Smooth muscle cell (in vitro differentiated cells): ENCODE results near the gene MYO3A. TPM values are rescaled to one million over a fixed set of nuclear protein-coding genes. Genes with fewer than 3 reads are reported as not detected.
A peak's percentile ranks its signal among the peaks of the same experiment; 100 is the strongest.

Experiments
- DNase-seq: peaks from one replicate; lab custom pipeline; 2025; ENCODE audit not compliant: unreplicated experiment; lab: John Stamatoyannopoulos, UW
- H2AFZ ChIP-seq: fragments of 200-600 bp; sonication (generic); 2 replicates; pipeline ENCODE4 v1.6.0; 2016; ENCODE audit warnings: antibody characterized with exemption, low read depth, mild to moderate bottlenecking
- H3F3A ChIP-seq: fragments of 200-600 bp; sonication (generic); 2 replicates; pipeline ENCODE4 v1.6.0; 2017; ENCODE audit warnings: antibody characterized with exemption, low read depth
- H3K27ac ChIP-seq: fragments of 200-600 bp; sonication (generic); 2 replicates; pipeline ENCODE4 v1.5.1; 2016; ENCODE audit warnings: low read depth, mild to moderate bottlenecking
- H3K27me3 ChIP-seq: fragments of 200-600 bp; sonication (generic); 2 replicates; pipeline ENCODE4 v1.6.1; 2016; ENCODE audit warnings: low read depth, mild to moderate bottlenecking
- H3K36me3 ChIP-seq: fragments of 200-600 bp; sonication (generic); 2 replicates; pipeline ENCODE4 v1.5.1; 2016; ENCODE audit warnings: low read depth
- H3K4me1 ChIP-seq: fragments of 200-600 bp; sonication (generic); 2 replicates; pipeline ENCODE4 v1.5.1; 2016; ENCODE audit warnings: low read depth
- H3K4me2 ChIP-seq: fragments of 200-600 bp; sonication (generic); 2 replicates; pipeline ENCODE4 v1.6.0; 2016; ENCODE audit warnings: mild to moderate bottlenecking
- H3K4me3 ChIP-seq: fragments of 200-600 bp; sonication (generic); 2 replicates; pipeline ENCODE4 v1.5.1; 2016; ENCODE audit warnings: mild to moderate bottlenecking
- H3K79me2 ChIP-seq: fragments of 200-600 bp; sonication (generic); 2 replicates; pipeline ENCODE4 v1.6.0; 2016; ENCODE audit warnings: low read depth, mild to moderate bottlenecking
- H3K9ac ChIP-seq: fragments of 200-600 bp; sonication (generic); 2 replicates; pipeline ENCODE4 v1.6.0; 2016; ENCODE audit warnings: low read depth
- H3K9me3 ChIP-seq: fragments of 200-600 bp; sonication (generic); replicated peaks from 2 replicates; pipeline ENCODE4 v1.5.1; 2016; ENCODE audit warnings: low read depth
- H4K20me1 ChIP-seq: fragments of 200-600 bp; sonication (generic); 2 replicates; pipeline ENCODE4 v1.6.0; 2016; ENCODE audit warnings: low read depth
- CTCF ChIP-seq: fragments of 200-600 bp; sonication (generic); IDR thresholded peaks from 2 replicates; pipeline ENCODE4 v1.5.1; 2017; ENCODE audit warnings: borderline replicate concordance, mild to moderate bottlenecking, antibody characterized with exemption; ENCODE audit not compliant: insufficient read depth, poor library complexity, severe bottlenecking
- WGBS: methylation state at CpG from one replicate; pipeline ENCODE4 v1.1.7; 2016; ENCODE audit warnings: low lambda C conversion rate; 5-methylcytosine and 5-hydroxymethylcytosine counted together
- polyA plus RNA-seq: library from polyadenylated mRNA; unstranded; fragments of >200 nt; fragmentation: Nextera tagmentation; extraction: Ambion mirVana; gene quantifications from 2 replicates; pipeline ENCODE4 v1.2.1, GENCODE V29; 2016
- total RNA-seq: library from RNA; depleted of rRNA; stranded (reverse); fragments of >200 nt; gene quantifications from 2 replicates; pipeline ENCODE4 v1.2.3, GENCODE V29; 2014

The MYO3A gene
- total and polyA plus RNA-seq, 2 experiments from 2014 or later = not detected

- Histone ChIP-seq H2AFZ (peak overlapping the region; percentile 95), H3K79me2 (no peaks in the 10 kb centered on the region), H3K4me1 (no peaks in the 10 kb centered on the region), H4K20me1 (no peaks in the 10 kb centered on the region), H3K9me3 (no peaks in the 10 kb centered on the region), H3K9ac (no peak overlapping the region), H3K4me3 (peak overlapping the region; percentile 66), H3K4me2 (peak overlapping the region; percentile 96), H3F3A (no peaks in the 10 kb centered on the region), H3K27ac (no peak overlapping the region), H3K36me3 (no peaks in the 10 kb centered on the region), H3K27me3 (peaks cover 35% of the 10 kb centered on the region)
- DNase-seq = no peak
- TF ChIP-seq CTCF = peak; percentile 39
- 3% methylated on average over 32 of the region's 35 CpGs for WGBS
These were observed 651 bp downstream of the MYO3A start for GRCh38 chr10:25934621-25935139.

GRCh38 chr10:25938405-25938804 lies 4.4 kb downstream of the MYO3A start:
- Histone ChIP-seq H3K4me2 (no peak overlapping the region), H3K36me3 (no peaks in the 10 kb centered on the region), H3K9me3 (no peaks in the 10 kb centered on the region), H3K4me1 (no peaks in the 10 kb centered on the region), H3F3A (no peaks in the 10 kb centered on the region), H3K9ac (no peak overlapping the region), H3K79me2 (no peaks in the 10 kb centered on the region), H3K4me3 (no peak overlapping the region), H3K27ac (no peak overlapping the region), H2AFZ (no peak overlapping the region), H4K20me1 (no peaks in the 10 kb centered on the region), H3K27me3 (peaks cover 33% of the 10 kb centered on the region)
- DNase-seq = no peak
- no peak for TF ChIP-seq CTCF

GRCh38 chr10:25944771-25945170 lies 10.7 kb downstream of the MYO3A start:
- 95% methylated on average over 2 of the region's 2 CpGs for WGBS
- no peaks in the 10 kb centered on the region for H3K79me2 ChIP-seq
- DNase-seq = no peak
- H3K4me1 ChIP-seq = no peaks in the 10 kb centered on the region
- H2AFZ ChIP-seq = no peak overlapping the region
- H3K4me2 ChIP-seq = no peak overlapping the region
- no peaks in the 10 kb centered on the region for H3K27me3 ChIP-seq
- H4K20me1 ChIP-seq = no peaks in the 10 kb centered on the region
- no peak for TF ChIP-seq CTCF
- H3K4me3 ChIP-seq = no peak overlapping the region
- no peaks in the 10 kb centered on the region for H3K36me3 ChIP-seq
- no peak overlapping the region for H3K27ac ChIP-seq
- no peaks in the 10 kb centered on the region for H3F3A ChIP-seq
- H3K9me3 ChIP-seq = no peaks in the 10 kb centered on the region
- no peak overlapping the region for H3K9ac ChIP-seq

GRCh38 chr10:25952857-25953256 lies 18.8 kb downstream of the MYO3A start:
- no peaks in the 10 kb centered on the region for H3K27me3 ChIP-seq
- TF ChIP-seq CTCF = no peak
- H4K20me1 ChIP-seq = no peaks in the 10 kb centered on the region
- DNase-seq = no peak
- no peaks in the 10 kb centered on the region for H3K4me1 ChIP-seq
- no peak overlapping the region for H3K27ac ChIP-seq
- no peak overlapping the region for H3K4me2 ChIP-seq
- no peaks in the 10 kb centered on the region for H3F3A ChIP-seq
- no peak overlapping the region for H3K9ac ChIP-seq
- H3K4me3 ChIP-seq = no peak overlapping the region
- no peaks in the 10 kb centered on the region for H3K9me3 ChIP-seq
- no peak overlapping the region for H2AFZ ChIP-seq
- H3K36me3 ChIP-seq = no peaks in the 10 kb centered on the region
- 95% methylated on average over 2 of the region's 2 CpGs for WGBS
- no peaks in the 10 kb centered on the region for H3K79me2 ChIP-seq
